ENCODE data around the gene MARK4.

GRCh38 chr19:45321848-45322247 is 70.8 kb downstream of the MARK4 start:
- no peak for TF ChIP-seq CTCF (IDR thresholded peaks at IDR 0.05)
- no peak for TF ChIP-seq POLR2A (IDR thresholded peaks at IDR 0.05; ENCODE audit: low read depth)
- TF ChIP-seq POLR2AphosphoS5 (IDR thresholded peaks at IDR 0.05): no peak
- no peak for TF ChIP-seq EP300 (IDR thresholded peaks at IDR 0.05)
